Stromal cell of bone marrow (primary cell): ENCODE measurements around the gene MICAL3.
"Not testable (repeated sequence)": the region's sequence is repeated elsewhere in the genome, so short reads cannot be mapped to it uniquely, and the experiment has no call there.

ENCODE experiments used
- DNase-seq: peaks from one replicate; pipeline ENCODE4 v3.0.0-alpha.2; 2012; ENCODE audit warnings: low read depth

Gene MICAL3

GRCh38 chr22:17884893-17885292 lies 139.5 kb downstream of the MICAL3 start:
- no peak for DNase-seq

DNA sequence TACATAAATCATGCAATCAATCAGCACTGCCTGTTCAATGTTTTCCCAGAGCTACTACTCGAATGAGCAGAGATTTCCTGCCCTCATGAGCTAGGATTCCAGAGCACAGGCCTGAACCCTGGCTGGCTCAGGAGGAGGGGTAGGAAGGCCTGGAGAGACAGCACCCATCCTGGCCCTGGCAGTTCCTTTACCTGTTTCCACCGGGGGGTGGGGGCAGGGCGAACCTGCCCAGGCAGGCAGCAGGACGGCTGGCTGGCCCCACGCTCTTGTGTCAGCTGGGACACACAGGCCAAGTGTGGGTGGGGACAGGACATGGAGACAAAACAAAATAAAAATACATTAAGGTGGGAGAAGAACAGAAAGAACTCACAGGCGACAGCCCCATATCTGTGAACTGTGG lies 140.3 kb downstream of the MICAL3 start:
- DNase-seq: no peak

- no peak for DNase-seq
Observed at GRCh38 chr22:17883356-17883755, 141.0 kb downstream of the MICAL3 start.

- no peak for DNase-seq
Observed at GRCh38 chr22:17882727-17883126, 141.6 kb downstream of the MICAL3 start.

- DNase-seq: no peak
Observed at GRCh38 chr22:17882162-17882561, 142.2 kb downstream of the MICAL3 start.

GRCh38 chr22:17881366-17881765 lies 143.0 kb downstream of the MICAL3 start:
- DNase-seq: no peak

DNA sequence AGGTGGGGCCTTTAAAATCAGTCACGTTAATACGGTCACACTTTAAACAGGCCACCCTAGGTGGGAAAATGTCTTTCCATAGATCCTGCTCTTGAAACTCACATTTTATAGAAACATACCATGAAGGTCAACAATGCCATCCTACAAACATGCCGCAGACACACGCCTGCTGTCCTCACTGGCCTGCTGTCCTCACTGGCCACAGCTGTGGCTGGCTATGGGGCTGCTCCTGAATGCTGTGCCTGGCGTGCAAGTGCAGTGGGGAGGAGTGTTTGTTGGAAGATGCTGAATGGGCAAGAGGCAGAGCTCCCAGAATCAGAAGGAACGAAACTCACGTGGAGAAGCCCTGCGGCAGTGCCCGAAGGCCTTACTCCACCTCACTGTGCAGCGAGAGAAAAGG lies 143.9 kb downstream of the MICAL3 start:
- DNase-seq: no peak

DNA sequence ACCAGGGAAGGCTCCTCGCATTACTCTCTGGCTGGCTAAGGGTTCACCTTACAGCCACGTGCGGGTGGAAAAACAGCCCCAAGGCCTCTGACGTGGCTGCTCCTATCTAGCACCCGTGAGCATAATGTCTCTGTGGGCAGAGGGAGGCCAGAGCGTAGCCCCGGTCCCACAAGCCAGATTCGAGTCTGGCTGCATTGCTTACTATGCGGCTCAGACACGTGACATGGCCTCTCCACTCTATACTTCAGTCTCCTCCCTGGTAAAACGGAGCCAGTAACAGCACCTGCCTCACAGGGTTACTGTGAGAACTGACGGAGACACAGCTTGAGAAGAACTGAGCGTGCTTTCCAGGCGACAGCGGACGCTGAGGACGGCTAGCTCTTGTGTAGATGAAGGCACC lies 144.3 kb downstream of the MICAL3 start:
- DNase-seq: no peak

- no peak for DNase-seq
Observed at GRCh38 chr22:17878941-17879340, 145.4 kb downstream of the MICAL3 start.

DNA sequence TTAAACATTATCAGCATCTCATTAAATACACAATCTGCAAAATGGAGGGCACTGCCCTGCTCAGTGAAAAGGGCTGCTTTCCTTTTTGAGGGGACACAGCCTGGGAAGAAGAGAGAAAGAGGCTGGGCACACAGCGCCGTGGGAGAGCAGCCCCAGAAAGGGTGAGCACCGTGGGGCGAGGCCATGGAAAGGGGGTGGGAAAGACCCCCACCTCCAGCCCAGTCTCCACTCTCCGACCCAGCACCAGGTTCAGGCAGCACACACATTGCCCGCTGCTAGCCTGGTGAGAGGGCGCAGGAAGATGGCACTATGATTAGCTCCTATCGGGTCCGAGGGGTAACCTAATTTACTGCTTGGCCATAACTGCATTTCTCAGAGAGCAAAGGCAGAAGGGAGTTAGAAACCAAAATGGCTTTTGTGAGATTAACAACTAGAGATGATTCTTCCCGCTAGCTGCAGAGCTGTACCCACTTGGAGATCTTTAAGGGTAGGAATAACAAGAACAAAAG lies 146.1 kb downstream of the MICAL3 start:
- no peak for DNase-seq

DNA sequence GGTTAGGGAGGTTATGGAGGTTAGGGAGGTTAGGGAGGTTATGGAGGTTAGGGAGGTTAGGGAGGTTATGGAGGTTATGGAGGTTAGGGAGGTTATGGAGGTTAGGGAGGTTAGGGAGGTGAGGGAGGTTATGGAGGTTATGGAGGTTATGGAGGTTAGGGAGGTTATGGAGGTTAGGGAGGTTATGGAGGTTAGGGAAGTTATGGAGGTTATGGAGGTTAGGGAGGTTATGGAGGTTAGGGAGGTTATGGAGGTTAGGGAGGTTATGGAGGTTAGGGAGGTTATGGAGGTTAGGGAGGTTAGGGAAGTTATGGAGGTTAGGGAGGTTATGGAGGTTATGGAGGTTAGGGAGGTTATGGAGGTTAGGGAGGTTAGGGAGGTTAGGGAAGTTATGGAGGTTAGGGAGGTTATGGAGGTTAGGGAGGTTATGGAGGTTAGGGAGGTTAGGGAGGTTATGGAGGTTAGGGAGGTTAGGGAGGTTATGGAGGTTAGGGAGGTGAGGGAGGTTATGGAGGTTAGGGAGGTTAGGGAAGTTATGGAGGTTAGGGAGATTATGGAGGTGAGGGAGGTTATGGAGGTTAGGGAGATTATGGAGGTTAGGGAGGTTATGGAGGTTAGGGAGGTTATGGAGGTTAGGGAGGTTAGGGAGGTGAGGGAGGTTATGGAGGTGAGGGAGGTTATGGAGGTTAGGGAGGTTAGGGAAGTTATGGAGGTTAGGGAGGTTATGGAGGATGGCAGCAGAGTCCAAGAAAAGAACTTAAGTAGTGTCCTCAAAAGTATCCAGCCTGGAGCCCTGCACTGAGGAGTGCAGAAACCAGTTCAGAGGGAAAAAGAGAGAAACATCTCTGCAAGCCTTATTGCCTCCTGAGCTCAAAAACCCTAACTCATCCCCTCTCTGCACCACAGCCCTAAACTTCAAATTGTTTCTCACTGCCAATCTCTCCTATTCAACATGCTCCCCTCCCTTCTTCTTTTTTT lies 147.2 kb downstream of the MICAL3 start:
- not testable (repeated sequence) for DNase-seq

DNA sequence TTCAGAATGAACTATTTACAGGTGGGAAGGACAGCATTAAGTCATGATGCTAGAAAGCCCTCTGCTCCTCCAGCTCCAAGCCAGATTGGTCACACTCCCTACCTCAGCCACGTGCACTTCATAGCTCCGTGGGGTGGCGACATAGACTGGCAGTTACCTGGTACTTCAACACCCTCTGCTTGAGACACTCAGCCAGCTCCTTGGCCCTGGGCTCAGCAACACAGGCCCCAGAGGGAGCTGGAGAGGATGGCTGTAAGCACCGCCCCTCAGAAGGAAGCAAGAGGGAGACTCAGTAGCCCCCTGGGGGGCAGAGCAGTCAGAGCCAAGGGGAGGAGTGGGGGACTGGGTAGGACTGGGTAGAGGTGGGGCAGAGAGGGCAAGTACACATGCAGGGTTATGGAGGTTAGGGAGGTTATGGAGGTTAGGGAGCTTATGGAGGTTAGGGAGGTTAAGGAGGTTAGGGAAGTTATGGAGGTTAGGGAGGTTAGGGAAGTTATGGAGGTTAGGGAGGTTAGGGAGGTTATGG lies 148.0 kb downstream of the MICAL3 start:
- DNase-seq: no peak

- DNase-seq: no peak
Observed at GRCh38 chr22:17875631-17876030, 148.7 kb downstream of the MICAL3 start.

GRCh38 chr22:17875156-17875555 lies 149.2 kb downstream of the MICAL3 start:
- no peak for DNase-seq

DNA sequence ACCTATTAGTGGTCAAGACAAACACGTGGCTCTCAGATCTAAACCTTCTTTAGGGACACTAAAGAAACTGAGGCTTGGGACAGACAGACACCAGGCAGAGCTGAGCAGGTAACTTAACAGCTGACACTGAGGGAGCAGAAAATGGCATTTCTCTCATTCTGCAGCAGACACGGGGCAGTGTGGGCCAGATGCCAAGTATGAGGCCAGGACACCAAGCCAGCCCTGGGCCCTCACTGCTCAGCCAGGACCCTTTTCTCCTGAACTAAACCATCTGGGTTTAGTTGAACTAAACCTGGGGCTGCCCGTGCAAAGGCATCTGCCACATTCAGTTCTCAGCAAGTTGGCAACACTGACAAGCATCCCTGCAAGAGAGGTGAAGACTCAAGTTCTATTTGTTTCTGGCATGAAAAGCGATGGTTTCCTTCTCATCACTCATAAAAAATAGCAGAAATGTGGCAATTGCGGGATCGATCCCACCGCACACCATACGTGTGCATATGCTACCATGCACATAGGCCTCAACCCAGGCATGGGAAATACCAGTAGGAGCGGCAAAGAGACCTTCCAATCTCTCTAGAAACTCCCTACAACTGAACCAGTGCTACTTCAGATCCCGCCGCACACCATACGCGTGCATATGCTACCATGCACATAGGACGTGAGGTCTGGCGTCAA lies 150.0 kb downstream of the MICAL3 start:
- no peak for DNase-seq

GRCh38 chr22:17873804-17874203 lies 150.6 kb downstream of the MICAL3 start:
- no peak for DNase-seq

DNA sequence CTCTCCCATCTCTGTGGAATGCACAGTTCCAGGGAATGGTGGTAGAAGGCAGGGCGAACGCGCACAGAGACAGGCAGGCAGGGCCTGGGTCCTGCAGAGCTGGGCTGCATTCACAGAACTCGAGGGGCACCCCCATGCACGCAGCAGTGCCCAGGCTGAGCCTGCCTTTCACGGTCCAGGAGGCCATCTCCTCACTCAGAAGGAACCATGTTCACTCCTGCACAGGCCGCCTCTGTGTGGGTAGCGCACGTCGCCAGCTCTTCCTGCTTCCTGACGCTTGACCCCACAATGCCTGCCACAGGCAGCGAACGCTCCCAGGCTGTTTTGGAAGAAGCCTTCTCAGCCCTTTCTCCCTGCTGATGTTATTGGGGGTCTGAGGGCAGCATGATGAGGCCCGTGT lies 151.2 kb downstream of the MICAL3 start:
- DNase-seq: no peak

GRCh38 chr22:17872471-17872870 lies 151.9 kb downstream of the MICAL3 start:
- DNase-seq: no peak

DNA sequence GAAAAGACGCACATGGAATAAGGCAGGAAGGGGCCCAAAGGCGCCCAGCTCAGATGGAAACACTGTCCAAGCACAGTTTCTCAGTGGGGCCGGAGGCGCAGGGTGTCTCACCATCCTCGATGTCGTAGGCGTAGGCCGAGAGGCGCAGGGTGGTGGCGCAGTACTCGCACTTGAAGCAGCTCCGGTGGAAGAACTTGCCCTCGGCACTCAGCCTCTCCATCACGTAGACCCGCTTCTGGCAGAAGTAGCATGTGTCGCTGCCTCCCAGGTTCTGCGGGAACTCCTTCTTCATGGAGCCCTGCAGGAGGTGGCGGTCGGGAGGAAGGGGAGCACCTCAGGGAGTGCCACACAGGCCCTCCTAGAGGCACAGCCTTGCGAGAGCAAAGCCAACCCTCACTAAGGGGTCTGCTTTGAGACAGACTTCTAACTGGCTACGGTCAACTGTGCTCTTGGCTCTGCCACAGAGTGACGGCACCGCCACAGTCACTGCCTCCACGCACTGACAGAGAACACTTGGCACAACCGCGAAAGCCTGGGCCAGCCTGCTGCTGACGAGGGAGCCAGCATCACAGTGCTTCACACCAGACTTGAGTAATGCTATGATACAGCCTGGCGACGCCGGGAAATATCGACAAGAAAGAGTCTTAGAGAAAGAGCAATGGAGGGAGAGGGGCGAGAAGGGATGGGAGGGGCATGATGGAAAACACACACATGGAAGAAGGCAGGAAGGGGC lies 152.5 kb downstream of the MICAL3 start:
- DNase-seq: no peak

- DNase-seq: no peak
Observed at GRCh38 chr22:17870407-17870806, 154.0 kb downstream of the MICAL3 start.

GRCh38 chr22:17869285-17870096 lies 154.9 kb downstream of the MICAL3 start:
- DNase-seq: no peak
